ENCODE results near the gene FREM2. TPM values are rescaled to one million over a fixed set of nuclear protein-coding genes. Genes with fewer than 3 reads are reported as not detected.

FREM2 gene
- total RNA-seq, 1 experiment from 2014 or later = 0.05 TPM

DNA sequence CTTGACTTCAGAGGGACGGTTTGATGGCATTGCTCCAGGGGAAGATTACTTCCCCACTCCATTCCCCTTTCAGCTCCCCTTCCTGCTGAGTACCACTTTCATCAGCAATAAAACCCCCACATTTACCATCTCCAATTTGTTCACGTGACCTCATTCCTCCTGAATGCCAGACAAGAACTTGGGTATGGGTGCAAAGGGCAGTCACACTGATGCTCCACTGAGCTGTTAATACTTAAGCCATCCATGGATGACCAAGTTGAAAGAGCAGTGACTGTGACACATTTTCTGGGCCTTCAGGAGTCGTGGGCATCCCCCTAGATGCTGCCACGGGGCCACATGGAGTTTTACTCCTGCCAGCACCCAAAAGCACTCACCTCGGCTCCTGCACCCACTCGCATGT is 210.6 kb downstream of the FREM2 start:
- no peaks in the 10 kb centered on the region for H3K9me2 ChIP-seq (ENCODE audit: insufficient read depth)
- no peak overlapping the region for H3K27ac ChIP-seq (ENCODE audit: low read depth, low read length)
- no peak overlapping the region for H3K9ac ChIP-seq (ENCODE audit: low read length)
- RAD21 ChIA-PET (ENCODE audit: low non-redundant PET in 1 of 2, low total read pairs in 2 of 2, uncharacterized antibody in 2 of 2, unreplicated experiment in 2 of 2) = no interaction called here
- H3K9me3 ChIP-seq (ENCODE audit: control insufficient read depth in 1 of 2, insufficient read depth in 1 of 2, low read depth in 1 of 2, low read length in 2 of 2) = no peaks in the 10 kb centered on the region
- H3K27me3 ChIP-seq (ENCODE audit: insufficient read depth, low read length) = peaks cover 5% of the 10 kb centered on the region; the same call in 1 of the 2 replicates
- no peaks in the 10 kb centered on the region for H3K36me3 ChIP-seq (ENCODE audit: control insufficient read depth in 1 of 2, insufficient read depth in 2 of 2, low read length in 2 of 2)
- no peaks in the 10 kb centered on the region for H3K4me1 ChIP-seq (ENCODE audit: control insufficient read depth in 1 of 2, insufficient read depth in 2 of 2, low read length in 2 of 2)
- H3K4me3 ChIP-seq (replicated peaks in 1 of 2; ENCODE audit: low read depth in 1 of 2, low read length in 2 of 2) = no peak overlapping the region
- CTCF ChIA-PET = interaction anchor here (1.4 kb wide), 1 partner anchor 18 kb away, joined by 3 read pairs; no protein-coding TSS in a partner anchor
- TF ChIP-seq, protein P1, sequence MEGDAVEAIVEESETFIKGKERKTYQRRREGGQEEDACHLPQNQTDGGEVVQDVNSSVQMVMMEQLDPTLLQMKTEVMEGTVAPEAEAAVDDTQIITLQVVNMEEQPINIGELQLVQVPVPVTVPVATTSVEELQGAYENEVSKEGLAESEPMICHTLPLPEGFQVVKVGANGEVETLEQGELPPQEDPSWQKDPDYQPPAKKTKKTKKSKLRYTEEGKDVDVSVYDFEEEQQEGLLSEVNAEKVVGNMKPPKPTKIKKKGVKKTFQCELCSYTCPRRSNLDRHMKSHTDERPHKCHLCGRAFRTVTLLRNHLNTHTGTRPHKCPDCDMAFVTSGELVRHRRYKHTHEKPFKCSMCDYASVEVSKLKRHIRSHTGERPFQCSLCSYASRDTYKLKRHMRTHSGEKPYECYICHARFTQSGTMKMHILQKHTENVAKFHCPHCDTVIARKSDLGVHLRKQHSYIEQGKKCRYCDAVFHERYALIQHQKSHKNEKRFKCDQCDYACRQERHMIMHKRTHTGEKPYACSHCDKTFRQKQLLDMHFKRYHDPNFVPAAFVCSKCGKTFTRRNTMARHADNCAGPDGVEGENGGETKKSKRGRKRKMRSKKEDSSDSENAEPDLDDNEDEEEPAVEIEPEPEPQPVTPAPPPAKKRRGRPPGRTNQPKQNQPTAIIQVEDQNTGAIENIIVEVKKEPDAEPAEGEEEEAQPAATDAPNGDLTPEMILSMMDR (IDR thresholded peaks at IDR 0.05 in 2 of 3, conservative IDR thresholded peaks at IDR 0.05 in 1 of 3; ENCODE audit: borderline replicate concordance in 1 of 3, insufficient read depth in 1 of 3, low read depth in 2 of 3, low read length in 2 of 3) = no peak
- TF ChIP-seq SRF (IDR thresholded peaks at IDR 0.05; ENCODE audit: low read depth) = no peak
- TF ChIP-seq RAD21 (IDR thresholded peaks at IDR 0.05; ENCODE audit: low read depth) = no peak
- TF ChIP-seq, protein P2, sequence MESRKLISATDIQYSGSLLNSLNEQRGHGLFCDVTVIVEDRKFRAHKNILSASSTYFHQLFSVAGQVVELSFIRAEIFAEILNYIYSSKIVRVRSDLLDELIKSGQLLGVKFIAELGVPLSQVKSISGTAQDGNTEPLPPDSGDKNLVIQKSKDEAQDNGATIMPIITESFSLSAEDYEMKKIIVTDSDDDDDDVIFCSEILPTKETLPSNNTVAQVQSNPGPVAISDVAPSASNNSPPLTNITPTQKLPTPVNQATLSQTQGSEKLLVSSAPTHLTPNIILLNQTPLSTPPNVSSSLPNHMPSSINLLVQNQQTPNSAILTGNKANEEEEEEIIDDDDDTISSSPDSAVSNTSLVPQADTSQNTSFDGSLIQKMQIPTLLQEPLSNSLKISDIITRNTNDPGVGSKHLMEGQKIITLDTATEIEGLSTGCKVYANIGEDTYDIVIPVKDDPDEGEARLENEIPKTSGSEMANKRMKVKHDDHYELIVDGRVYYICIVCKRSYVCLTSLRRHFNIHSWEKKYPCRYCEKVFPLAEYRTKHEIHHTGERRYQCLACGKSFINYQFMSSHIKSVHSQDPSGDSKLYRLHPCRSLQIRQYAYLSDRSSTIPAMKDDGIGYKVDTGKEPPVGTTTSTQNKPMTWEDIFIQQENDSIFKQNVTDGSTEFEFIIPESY (IDR thresholded peaks at IDR 0.05; ENCODE audit: extremely low read depth, insufficient replicate concordance, low read length) = no peak
- TF ChIP-seq POLR2A (IDR thresholded peaks at IDR 0.05; ENCODE audit: borderline replicate concordance, extremely low read depth, insufficient read depth, insufficient read length) = no peak
- TF ChIP-seq ZNF274 (IDR thresholded peaks at IDR 0.05; ENCODE audit: low read depth, low read length) = no peak
- TF ChIP-seq FOSL1 (IDR thresholded peaks at IDR 0.05; ENCODE audit: low read depth) = no peak
- TF ChIP-seq POLR2AphosphoS5 (IDR thresholded peaks at IDR 0.05; ENCODE audit: low read depth, low read length) = no peak
- TF ChIP-seq EZH2 (IDR thresholded peaks at IDR 0.05) = no peak
- no peak for TF ChIP-seq ZFX (IDR thresholded peaks at IDR 0.05)
- no peak for TF ChIP-seq CEBPB (IDR thresholded peaks at IDR 0.05; ENCODE audit: low read depth)
- no peak for TF ChIP-seq EGR1 (IDR thresholded peaks at IDR 0.05; ENCODE audit: low read depth)
- TF ChIP-seq, protein P3, sequence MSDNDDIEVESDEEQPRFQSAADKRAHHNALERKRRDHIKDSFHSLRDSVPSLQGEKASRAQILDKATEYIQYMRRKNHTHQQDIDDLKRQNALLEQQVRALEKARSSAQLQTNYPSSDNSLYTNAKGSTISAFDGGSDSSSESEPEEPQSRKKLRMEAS (IDR thresholded peaks at IDR 0.05) = no peak
- TF ChIP-seq, protein P4, sequence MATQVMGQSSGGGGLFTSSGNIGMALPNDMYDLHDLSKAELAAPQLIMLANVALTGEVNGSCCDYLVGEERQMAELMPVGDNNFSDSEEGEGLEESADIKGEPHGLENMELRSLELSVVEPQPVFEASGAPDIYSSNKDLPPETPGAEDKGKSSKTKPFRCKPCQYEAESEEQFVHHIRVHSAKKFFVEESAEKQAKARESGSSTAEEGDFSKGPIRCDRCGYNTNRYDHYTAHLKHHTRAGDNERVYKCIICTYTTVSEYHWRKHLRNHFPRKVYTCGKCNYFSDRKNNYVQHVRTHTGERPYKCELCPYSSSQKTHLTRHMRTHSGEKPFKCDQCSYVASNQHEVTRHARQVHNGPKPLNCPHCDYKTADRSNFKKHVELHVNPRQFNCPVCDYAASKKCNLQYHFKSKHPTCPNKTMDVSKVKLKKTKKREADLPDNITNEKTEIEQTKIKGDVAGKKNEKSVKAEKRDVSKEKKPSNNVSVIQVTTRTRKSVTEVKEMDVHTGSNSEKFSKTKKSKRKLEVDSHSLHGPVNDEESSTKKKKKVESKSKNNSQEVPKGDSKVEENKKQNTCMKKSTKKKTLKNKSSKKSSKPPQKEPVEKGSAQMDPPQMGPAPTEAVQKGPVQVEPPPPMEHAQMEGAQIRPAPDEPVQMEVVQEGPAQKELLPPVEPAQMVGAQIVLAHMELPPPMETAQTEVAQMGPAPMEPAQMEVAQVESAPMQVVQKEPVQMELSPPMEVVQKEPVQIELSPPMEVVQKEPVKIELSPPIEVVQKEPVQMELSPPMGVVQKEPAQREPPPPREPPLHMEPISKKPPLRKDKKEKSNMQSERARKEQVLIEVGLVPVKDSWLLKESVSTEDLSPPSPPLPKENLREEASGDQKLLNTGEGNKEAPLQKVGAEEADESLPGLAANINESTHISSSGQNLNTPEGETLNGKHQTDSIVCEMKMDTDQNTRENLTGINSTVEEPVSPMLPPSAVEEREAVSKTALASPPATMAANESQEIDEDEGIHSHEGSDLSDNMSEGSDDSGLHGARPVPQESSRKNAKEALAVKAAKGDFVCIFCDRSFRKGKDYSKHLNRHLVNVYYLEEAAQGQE (IDR thresholded peaks at IDR 0.05; ENCODE audit: low read depth) = no peak
- TF ChIP-seq EZH2phosphoT487 (IDR thresholded peaks at IDR 0.05; ENCODE audit: borderline replicate concordance) = no peak
- TF ChIP-seq, protein P5, sequence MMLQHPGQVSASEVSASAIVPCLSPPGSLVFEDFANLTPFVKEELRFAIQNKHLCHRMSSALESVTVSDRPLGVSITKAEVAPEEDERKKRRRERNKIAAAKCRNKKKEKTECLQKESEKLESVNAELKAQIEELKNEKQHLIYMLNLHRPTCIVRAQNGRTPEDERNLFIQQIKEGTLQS (IDR thresholded peaks at IDR 0.05) = no peak
- no peak for TF ChIP-seq ELF1 (IDR thresholded peaks at IDR 0.05; ENCODE audit: borderline replicate concordance, low read depth)
- TF ChIP-seq SIN3A (IDR thresholded peaks at IDR 0.05; ENCODE audit: low read depth) = no peak
- TF ChIP-seq TCF7L2 (IDR thresholded peaks at IDR 0.05; ENCODE audit: borderline replicate concordance, extremely low read depth, insufficient read depth, insufficient read length) = no peak
- no peak for TF ChIP-seq CBX3 (IDR thresholded peaks at IDR 0.05; ENCODE audit: low read depth)
- H2AFZ ChIP-seq (ENCODE audit: low read depth, low read length, poor library complexity, severe bottlenecking) = no peak overlapping the region
- BruUV-seq (replicated peaks) = no TSS peak
- POLR2A ChIA-PET = no interaction called here
- no peaks in the 10 kb centered on the region for H3K79me2 ChIP-seq (ENCODE audit: insufficient read depth, low read length)
- ATAC-seq (no peak), DNase-seq (ENCODE audit: low read depth, low spot score) (no peak)
- intact Hi-C loops (cut with micrococcal nuclease) = no loop called here
- no peaks in the 10 kb centered on the region for H4K20me1 ChIP-seq (ENCODE audit: insufficient read depth)
- H3K4me2 ChIP-seq (ENCODE audit: low read length) = no peak overlapping the region

Measured in HCT116 (cell line).